Measurements from ENCODE around the gene SNCAIP. TPM values are rescaled to one million over a fixed set of nuclear protein-coding genes. Genes with fewer than 3 reads are reported as not detected.

Gene SNCAIP
- total RNA-seq, 1 donor from 2014 or later = 1.8 TPM

GRCh38 chr5:122415030-122415800 lies 103.2 kb downstream of the SNCAIP start:
- no peak overlapping the region for H3K4me3 ChIP-seq (ENCODE audit: low read depth, low read length)
- peak; percentile 77 for TF ChIP-seq CTCF (conservative IDR thresholded peaks at IDR 0.05; ENCODE audit: low read depth, low read length)
- DNase-seq (ENCODE audit: low read depth) = peak; percentile 22

- DNase-seq (ENCODE audit: low read depth) = no peak
- no peak overlapping the region for H3K4me3 ChIP-seq (ENCODE audit: low read depth, low read length)
- no peak for TF ChIP-seq CTCF (conservative IDR thresholded peaks at IDR 0.05; ENCODE audit: low read depth, low read length)
Measured at GRCh38 chr5:122415801-122416120, 103.7 kb downstream of the SNCAIP start.

- no peak overlapping the region for H3K4me3 ChIP-seq (ENCODE audit: low read depth, low read length)
- DNase-seq (ENCODE audit: low read depth) = no peak
- TF ChIP-seq CTCF (conservative IDR thresholded peaks at IDR 0.05; ENCODE audit: low read depth, low read length) = no peak
Measured at GRCh38 chr5:122419142-122419894, 107.3 kb downstream of the SNCAIP start.

GRCh38 chr5:122420091-122420490 lies 108.1 kb downstream of the SNCAIP start:
- H3K4me3 ChIP-seq (ENCODE audit: low read depth, low read length) = no peak overlapping the region
- no peak for DNase-seq (ENCODE audit: low read depth)
- no peak for TF ChIP-seq CTCF (conservative IDR thresholded peaks at IDR 0.05; ENCODE audit: low read depth, low read length)

- no peak for DNase-seq (ENCODE audit: low read depth)
Measured at GRCh38 chr5:122420537-122421236, 108.7 kb downstream of the SNCAIP start.

More at GRCh38 chr5:122420537-122421236, 108.7 kb downstream of the SNCAIP start:
- no peak for TF ChIP-seq CTCF (conservative IDR thresholded peaks at IDR 0.05; ENCODE audit: low read depth, low read length)
- H3K4me3 ChIP-seq (ENCODE audit: low read depth, low read length) = no peak overlapping the region

Measured in epithelial cell of proximal tubule (primary cell).